ENCODE measurements around the gene SORCS2. TPM values are rescaled to one million over a fixed set of nuclear protein-coding genes. Genes with fewer than 3 reads are reported as not detected.

SORCS2 gene
- total RNA-seq, 1 donor from 2014 or later: 7.2 TPM

- Histone ChIP-seq H3K27ac (no peak overlapping the region), H3K4me1 (peaks cover 4% of the 10 kb centered on the region), H3K9me3 (no peaks in the 10 kb centered on the region), H3K27me3 (peaks cover 32% of the 10 kb centered on the region), H3K4me3 (no peak overlapping the region), H3K36me3 (no peaks in the 10 kb centered on the region)
- no peak for TF ChIP-seq CTCF (IDR thresholded peaks at IDR 0.05)
- intact Hi-C loops (cut with DNase I): loop anchor here (10.0 kb wide), 1 partner anchor 509 kb away; no protein-coding TSS in a partner anchor
- ATAC-seq (no peak), DNase-seq (no peak)
Observed at GRCh38 chr4:7195546-7196287, 3.4 kb downstream of the SORCS2 start.

GRCh38 chr4:7196288-7196651 lies 3.9 kb downstream of the SORCS2 start:
- no peak for ATAC-seq
- intact Hi-C loops (cut with DNase I): loop anchor here (10.0 kb wide), 1 partner anchor 509 kb away; no protein-coding TSS in a partner anchor
- H3K27me3 ChIP-seq: peaks cover 26% of the 10 kb centered on the region

GRCh38 chr4:7196736-7197135 lies 4.4 kb downstream of the SORCS2 start:
- ATAC-seq: no peak
- Histone ChIP-seq H3K4me1 (peaks cover 4% of the 10 kb centered on the region), H3K9me3 (no peaks in the 10 kb centered on the region), H3K36me3 (no peaks in the 10 kb centered on the region), H3K4me3 (no peak overlapping the region), H3K27me3 (peaks cover 22% of the 10 kb centered on the region), H3K27ac (no peak overlapping the region)
- DNase-seq: peak; percentile 16
- intact Hi-C loops (cut with DNase I): loop anchor here (10.0 kb wide), 1 partner anchor 508 kb away; no protein-coding TSS in a partner anchor
- no peak for TF ChIP-seq CTCF (IDR thresholded peaks at IDR 0.05)

More at GRCh38 chr4:7196288-7196651, 3.9 kb downstream of the SORCS2 start:
- DNase-seq: peak; percentile 40
- no peaks in the 10 kb centered on the region for H3K9me3 ChIP-seq
- H3K4me3 ChIP-seq: no peak overlapping the region
- H3K4me1 ChIP-seq: peaks cover 4% of the 10 kb centered on the region
- no peak for TF ChIP-seq CTCF (IDR thresholded peaks at IDR 0.05)
- no peaks in the 10 kb centered on the region for H3K36me3 ChIP-seq
- H3K27ac ChIP-seq: no peak overlapping the region

- peaks cover 18% of the 10 kb centered on the region for H3K27me3 ChIP-seq
- H3K36me3 ChIP-seq: no peaks in the 10 kb centered on the region
- no peak overlapping the region for H3K4me3 ChIP-seq
- peaks cover 3% of the 10 kb centered on the region for H3K4me1 ChIP-seq
- no peak for TF ChIP-seq CTCF (IDR thresholded peaks at IDR 0.05)
- intact Hi-C loops (cut with DNase I): loop anchor here (10.0 kb wide), 1 partner anchor 507 kb away; no protein-coding TSS in a partner anchor
- no peaks in the 10 kb centered on the region for H3K9me3 ChIP-seq
- ATAC-seq (no peak), DNase-seq (peak; percentile 51)
- no peak overlapping the region for H3K27ac ChIP-seq
Observed at GRCh38 chr4:7197910-7198309, 5.6 kb downstream of the SORCS2 start.

- no peak for TF ChIP-seq CTCF (IDR thresholded peaks at IDR 0.05)
- intact Hi-C loops (cut with DNase I): loop anchor here (10.0 kb wide), 1 partner anchor 506 kb away; no protein-coding TSS in a partner anchor
- Histone ChIP-seq H3K27ac (no peak overlapping the region), H3K4me1 (no peaks in the 10 kb centered on the region), H3K27me3 (peaks cover 12% of the 10 kb centered on the region), H3K4me3 (no peak overlapping the region), H3K36me3 (no peaks in the 10 kb centered on the region), H3K9me3 (no peaks in the 10 kb centered on the region)
- peak; percentile 70 for DNase-seq
- peak; percentile 56 for ATAC-seq
Observed at GRCh38 chr4:7198440-7199128, 6.2 kb downstream of the SORCS2 start.
